Activated T-cell treated with anti-CD3 and anti-CD28 coated beads for 4 hours (primary cell): ENCODE data around the gene TEX2.
"Not testable (repeated sequence)": the region's sequence is repeated elsewhere in the genome, so short reads cannot be mapped to it uniquely, and the experiment has no call there.

Experiments
- DNase-seq: peaks from one replicate; pipeline ENCODE4 v3.0.0-alpha.2; 2020

TEX2 gene

GRCh38 chr17:64134216-64134970 is 128.7 kb downstream of the TEX2 start:
- no peak for DNase-seq

GRCh38 chr17:64133546-64134215 is 129.4 kb downstream of the TEX2 start:
- no peak for DNase-seq

GRCh38 chr17:64131606-64132270 is 131.3 kb downstream of the TEX2 start:
- DNase-seq: no peak

GRCh38 chr17:64130559-64131001 is 132.5 kb downstream of the TEX2 start:
- peak; percentile 48 for DNase-seq

- DNase-seq: peak; percentile 90
Observed at GRCh38 chr17:64129765-64130558, 133.1 kb downstream of the TEX2 start, which contains the start of gene ERN1. ERN1 (minus strand) TSS chr17:64130144; CDS start chr17:64130029, 115 bp downstream.

GRCh38 chr17:64129515-64129764 is 133.6 kb downstream of the TEX2 start:
- DNase-seq: no peak

- no peak for DNase-seq
Observed at GRCh38 chr17:64128787-64129514, 134.1 kb downstream of the TEX2 start.

- no peak for DNase-seq
Observed at GRCh38 chr17:64126918-64127317, 136.1 kb downstream of the TEX2 start.

- no peak for DNase-seq
Observed at GRCh38 chr17:64125937-64126336, 137.1 kb downstream of the TEX2 start.

GRCh38 chr17:64124609-64125008 is 138.5 kb downstream of the TEX2 start:
- no peak for DNase-seq

GRCh38 chr17:64123114-64123513 is 139.9 kb downstream of the TEX2 start:
- no peak for DNase-seq

GRCh38 chr17:64120972-64121786 is 141.9 kb downstream of the TEX2 start:
- not testable (repeated sequence) for DNase-seq

- DNase-seq: no peak
Observed at GRCh38 chr17:64120159-64120810, 142.8 kb downstream of the TEX2 start.

- no peak for DNase-seq
Observed at GRCh38 chr17:64117981-64118979, 144.8 kb downstream of the TEX2 start.

GRCh38 chr17:64115822-64116534 is 147.1 kb downstream of the TEX2 start:
- no peak for DNase-seq

GRCh38 chr17:64115043-64115698 is 147.9 kb downstream of the TEX2 start:
- DNase-seq: no peak

GRCh38 chr17:64113006-64113405 is 150.1 kb downstream of the TEX2 start:
- DNase-seq: no peak

- no peak for DNase-seq
Observed at GRCh38 chr17:64111831-64112230, 151.2 kb downstream of the TEX2 start.
